Kidney (tissue), 14 donors: ENCODE measurements around the gene GABBR2. TPM values are rescaled to one million over a fixed set of nuclear protein-coding genes. Genes with fewer than 3 reads are reported as not detected.

ENCODE experiments used
- DNase-seq, 5 donors: peaks; one replicate each; pipeline ENCODE4 v3.0.0-alpha.2; 2013 to 2020
- FAIRE-seq: peaks from 2 replicates; lab custom pipeline; 2012; peaks lifted over from hg19 to GRCh38; lab: Jason Lieb, UNC
- H3K27ac ChIP-seq, 2 donors: one replicate each; pipeline ENCODE4 v1.7.0; 2013; ENCODE audit warnings: low read depth in 2 of 2, low read length in 2 of 2, inconsistent platforms in 1 of 2
- H3K27me3 ChIP-seq: one replicate; pipeline ENCODE4 v1.7.1; 2013; ENCODE audit warnings: low read length, inconsistent platforms; ENCODE audit not compliant: control insufficient read depth, insufficient read depth
- H3K36me3 ChIP-seq, 3 donors: one replicate each; pipeline versions ENCODE4 v1.7.0 to v1.7.1; 2013; ENCODE audit warnings: low read length in 3 of 3, control low read depth in 1 of 3, inconsistent platforms in 1 of 3; ENCODE audit not compliant: insufficient read depth in 3 of 3, control insufficient read depth in 2 of 3
- H3K4me1 ChIP-seq, 3 donors: one replicate each; pipeline versions ENCODE4 v1.7.0 to v1.7.1; 2013; ENCODE audit warnings: low read length in 3 of 3, inconsistent platforms in 1 of 3, low read depth in 1 of 3; ENCODE audit not compliant: control insufficient read depth in 2 of 3, insufficient read depth in 2 of 3
- H3K4me3 ChIP-seq, 3 donors: one replicate each; pipeline versions ENCODE4 v1.7.0 to v1.8.1; 2013; ENCODE audit warnings: low read length in 3 of 3, control low read depth in 1 of 3, inconsistent platforms in 1 of 3
- H3K9ac ChIP-seq, 3 donors: one replicate each; pipeline versions ENCODE4 v1.7.0 to v1.7.1; 2013; ENCODE audit warnings: low read length in 3 of 3, control low read depth in 1 of 3, inconsistent platforms in 1 of 3
- H3K9me3 ChIP-seq, 3 donors: one replicate each; pipeline versions ENCODE4 v1.7.0 to v1.7.1; 2013; ENCODE audit warnings: low read length in 3 of 3, control low read depth in 1 of 3, inconsistent platforms in 1 of 3; ENCODE audit not compliant: control insufficient read depth in 2 of 3, insufficient read depth in 1 of 3
- intact Hi-C: fragments of 100-400 bp; cut with DNase I; formaldehyde crosslinking; loops from one replicate; pipeline ENCODE4 v1.11.1; 2022
- polyA plus RNA-seq: library from polyadenylated mRNA; stranded (reverse); fragments of 350-450 nt; fragmentation: Illumina TruSeq; extraction: RNeasy Lipid Tissue Mini Kit (QIAGEN cat#74804); gene quantifications from one replicate; pipeline ENCODE4 v1.2.3, GENCODE V29; 2014; ENCODE audit warnings: low read depth, low replicate concordance; ENCODE audit not compliant: insufficient read depth
- total RNA-seq: library from RNA; stranded (reverse); fragmentation: NEBNext Ultra II Directional; extraction: Animal tissue kit (Norgen Biotek cat#: 25700); gene quantifications from one replicate; pipeline ENCODE4 v1.2.1, GENCODE V29; 2021
- TF ChIP-seq, protein P1 (sequence below): IDR thresholded peaks from 3 replicates; pipeline ENCODE4 v1.5.1; 2012; ENCODE audit warnings: mild to moderate bottlenecking, moderate library complexity, borderline replicate concordance; ENCODE audit not compliant: insufficient read depth; ENCODE audit errors: extremely low read depth
- donor health status: control.
- donor health status: control.
- donor health status: control.
- donor health status: control.
- donor health status: control.
- donor health status: DM: yes; HTN: yes; CAD: no.
- donor health status: Normal renal cell carcinoma (clear cell type).

GABBR2 gene
- total and polyA plus RNA-seq, 2 donors from 2014 or later: 0.06 TPM; not detected in 1

DNA sequence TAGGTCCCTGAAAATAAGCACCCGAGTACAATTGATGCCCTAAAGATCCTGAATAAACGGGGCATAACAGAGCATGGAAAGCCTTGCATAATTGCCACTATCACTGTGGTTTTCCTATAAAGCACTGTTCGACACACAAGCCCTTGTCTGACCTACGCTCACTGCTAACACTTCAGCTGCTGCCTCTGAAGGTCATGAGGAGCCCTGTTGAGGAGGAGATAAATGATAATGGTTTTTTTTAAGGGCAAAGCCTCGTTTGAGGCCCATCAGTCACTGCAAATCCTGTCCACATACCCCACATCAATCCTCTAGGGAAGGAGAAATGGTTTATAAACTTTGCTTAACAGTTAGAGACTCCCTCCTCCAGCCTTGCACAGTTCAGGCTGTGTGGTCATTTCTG, 35.1 kb downstream of the GABBR2 start:
- no peaks in the 10 kb centered on the region for H3K4me1 ChIP-seq
- no peaks in the 10 kb centered on the region for H3K27me3 ChIP-seq
- TF ChIP-seq, protein P1, sequence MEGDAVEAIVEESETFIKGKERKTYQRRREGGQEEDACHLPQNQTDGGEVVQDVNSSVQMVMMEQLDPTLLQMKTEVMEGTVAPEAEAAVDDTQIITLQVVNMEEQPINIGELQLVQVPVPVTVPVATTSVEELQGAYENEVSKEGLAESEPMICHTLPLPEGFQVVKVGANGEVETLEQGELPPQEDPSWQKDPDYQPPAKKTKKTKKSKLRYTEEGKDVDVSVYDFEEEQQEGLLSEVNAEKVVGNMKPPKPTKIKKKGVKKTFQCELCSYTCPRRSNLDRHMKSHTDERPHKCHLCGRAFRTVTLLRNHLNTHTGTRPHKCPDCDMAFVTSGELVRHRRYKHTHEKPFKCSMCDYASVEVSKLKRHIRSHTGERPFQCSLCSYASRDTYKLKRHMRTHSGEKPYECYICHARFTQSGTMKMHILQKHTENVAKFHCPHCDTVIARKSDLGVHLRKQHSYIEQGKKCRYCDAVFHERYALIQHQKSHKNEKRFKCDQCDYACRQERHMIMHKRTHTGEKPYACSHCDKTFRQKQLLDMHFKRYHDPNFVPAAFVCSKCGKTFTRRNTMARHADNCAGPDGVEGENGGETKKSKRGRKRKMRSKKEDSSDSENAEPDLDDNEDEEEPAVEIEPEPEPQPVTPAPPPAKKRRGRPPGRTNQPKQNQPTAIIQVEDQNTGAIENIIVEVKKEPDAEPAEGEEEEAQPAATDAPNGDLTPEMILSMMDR: no peak
- no peak for FAIRE-seq
- H3K36me3 ChIP-seq: no peaks in the 10 kb centered on the region
- H3K9ac ChIP-seq: no peak overlapping the region
- no peak for DNase-seq
- no peak overlapping the region for H3K27ac ChIP-seq
- peaks cover 0 to 8% (median 6%) of the 10 kb centered on the region in 3 donors for H3K9me3 ChIP-seq
- no peak overlapping the region for H3K4me3 ChIP-seq
- intact Hi-C loops: no loop called here

DNA sequence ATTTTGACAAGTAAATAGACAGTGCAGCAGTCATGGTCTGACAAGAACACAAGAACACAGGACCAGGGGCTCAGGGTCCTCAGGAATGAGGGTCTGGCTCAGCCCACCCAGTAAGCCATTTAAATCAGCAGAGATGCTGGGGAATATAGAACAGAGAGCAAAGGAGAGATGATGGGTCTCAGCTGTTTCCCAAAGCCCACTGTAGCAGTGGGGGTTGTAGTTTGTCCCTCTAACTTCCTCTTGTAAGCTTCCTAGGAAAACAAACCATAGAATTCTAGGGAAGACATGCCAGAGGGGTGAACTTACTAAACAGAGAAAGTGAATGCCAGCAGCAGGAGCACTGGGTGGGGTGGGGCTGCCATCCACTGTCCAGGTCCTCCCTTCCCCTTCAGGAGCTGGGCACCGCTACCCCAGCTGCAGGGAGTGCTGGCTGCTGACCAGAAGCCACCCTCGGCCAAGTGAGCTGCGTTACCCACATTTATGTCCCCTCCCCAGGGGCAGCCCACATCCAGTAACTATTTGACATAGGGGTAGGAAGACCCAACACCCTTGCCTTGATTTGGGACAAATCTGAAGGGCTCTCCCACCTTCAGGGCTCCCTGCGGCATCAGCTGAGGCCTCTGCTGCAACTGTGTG, 41.6 kb downstream of the GABBR2 start:
- Histone ChIP-seq H3K4me1 (no peaks in the 10 kb centered on the region), H3K4me3 (no peak overlapping the region), H3K27ac (no peak overlapping the region), H3K9ac (no peak overlapping the region), H3K27me3 (no peaks in the 10 kb centered on the region), H3K36me3 (no peaks in the 10 kb centered on the region), H3K9me3 (no peaks in the 10 kb centered on the region)
- intact Hi-C loops: no loop called here
- TF ChIP-seq, protein P1: no peak
- DNase-seq (peak in 3 of 5 donors; percentile 30 to 86 (median 39)), FAIRE-seq (no peak)

DNA sequence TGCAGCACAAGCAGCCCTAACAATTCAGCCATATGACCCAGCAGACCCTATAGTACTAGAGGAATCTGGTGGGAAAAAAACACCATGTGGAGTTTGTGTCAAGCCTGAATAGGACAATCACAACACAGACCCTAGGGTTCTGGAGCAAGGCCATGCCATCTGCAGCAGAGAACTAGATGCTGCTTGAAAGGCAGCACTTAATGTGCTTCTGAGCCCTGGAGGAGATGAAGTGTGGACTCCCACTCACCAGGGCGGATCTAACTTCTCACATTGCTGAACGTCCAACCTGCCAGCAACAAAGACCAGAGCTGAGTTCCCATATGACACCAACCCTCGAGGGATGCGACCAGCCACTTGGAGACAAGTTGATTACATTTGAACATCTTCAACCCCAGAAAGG, 43.2 kb downstream of the GABBR2 start:
- no peak overlapping the region for H3K4me3 ChIP-seq
- H3K9ac ChIP-seq: no peak overlapping the region
- TF ChIP-seq, protein P1: no peak
- FAIRE-seq: no peak
- H3K27ac ChIP-seq: no peak overlapping the region
- peak in 2 of 5 donors; percentile 13 to 36 for DNase-seq
- intact Hi-C loops: no loop called here
- H3K4me1 ChIP-seq: no peaks in the 10 kb centered on the region
- H3K36me3 ChIP-seq: no peaks in the 10 kb centered on the region
- H3K9me3 ChIP-seq: no peaks in the 10 kb centered on the region
- H3K27me3 ChIP-seq: no peaks in the 10 kb centered on the region
